SK-N-MC (cell line): ENCODE measurements around the gene CABYR.

Experiments used
- DNase-seq: peaks from one replicate; pipeline ENCODE4 v3.0.0-alpha.2; 2011; ENCODE audit warnings: low read depth, low spot score
- H3K27ac ChIP-seq: fragments of 200-600 bp; sonication (generic); 2 replicates; pipeline ENCODE4 v1.5.1; 2016; ENCODE audit warnings: mixed run types
- H3K36me3 ChIP-seq: fragments of 200-600 bp; sonication (generic); 2 replicates; pipeline ENCODE4 v1.6.1; 2017; ENCODE audit warnings: antibody characterized with exemption, low read length, mixed read lengths; ENCODE audit not compliant: insufficient read depth
- H3K4me3 ChIP-seq: fragments of 200-600 bp; sonication (generic); 2 replicates; pipeline ENCODE4 v1.5.1; 2016
- H3K9ac ChIP-seq: fragments of 200-600 bp; sonication (generic); 2 replicates; pipeline ENCODE4 v1.8.0; 2017; ENCODE audit warnings: mixed run types, mixed read lengths; ENCODE audit not compliant: insufficient read length
- H3K9me3 ChIP-seq: fragments of 200-600 bp; sonication (generic); 2 replicates; pipeline ENCODE4 v1.6.1; 2017; ENCODE audit warnings: low read depth, mild to moderate bottlenecking, antibody characterized with exemption, low read length, moderate library complexity, mixed read lengths
- EZH2 ChIP-seq: fragments of 200-600 bp; sonication (generic); IDR thresholded peaks from one replicate; pipeline ENCODE4 v1.6.1; 2017; ENCODE audit warnings: antibody characterized with exemption
- FOXP2 ChIP-seq: optimal IDR thresholded peaks from 2 replicates; pipeline ENCODE3; 2011; ENCODE audit warnings: mild to moderate bottlenecking, moderate library complexity; ENCODE audit not compliant: insufficient read depth; ENCODE audit errors: extremely low read length, control extremely low read depth
- POLR2AphosphoS5 ChIP-seq: IDR thresholded peaks from 2 replicates; pipeline ENCODE4 v1.6.1; 2012; ENCODE audit warnings: mild to moderate bottlenecking, low read depth, low read length, borderline replicate concordance

The CABYR gene

GRCh38 chr18:24189664-24190346, 50.9 kb downstream of the CABYR start:
- no peak for TF ChIP-seq FOXP2
- Histone ChIP-seq H3K4me3 (no peak overlapping the region), H3K9me3 (no peaks in the 10 kb centered on the region), H3K9ac (no peak overlapping the region), H3K36me3 (no peaks in the 10 kb centered on the region), H3K27ac (no peak overlapping the region)
- no peak for DNase-seq

- no peak overlapping the region for H3K9ac ChIP-seq
- no peak overlapping the region for H3K27ac ChIP-seq
- H3K36me3 ChIP-seq: no peaks in the 10 kb centered on the region
- DNase-seq: no peak
- H3K4me3 ChIP-seq: no peak overlapping the region
- TF ChIP-seq EZH2 (no peak), POLR2AphosphoS5 (no peak), FOXP2 (no peak)
- H3K9me3 ChIP-seq: no peaks in the 10 kb centered on the region
Measured at GRCh38 chr18:24190590-24190989, 51.7 kb downstream of the CABYR start.

DNA sequence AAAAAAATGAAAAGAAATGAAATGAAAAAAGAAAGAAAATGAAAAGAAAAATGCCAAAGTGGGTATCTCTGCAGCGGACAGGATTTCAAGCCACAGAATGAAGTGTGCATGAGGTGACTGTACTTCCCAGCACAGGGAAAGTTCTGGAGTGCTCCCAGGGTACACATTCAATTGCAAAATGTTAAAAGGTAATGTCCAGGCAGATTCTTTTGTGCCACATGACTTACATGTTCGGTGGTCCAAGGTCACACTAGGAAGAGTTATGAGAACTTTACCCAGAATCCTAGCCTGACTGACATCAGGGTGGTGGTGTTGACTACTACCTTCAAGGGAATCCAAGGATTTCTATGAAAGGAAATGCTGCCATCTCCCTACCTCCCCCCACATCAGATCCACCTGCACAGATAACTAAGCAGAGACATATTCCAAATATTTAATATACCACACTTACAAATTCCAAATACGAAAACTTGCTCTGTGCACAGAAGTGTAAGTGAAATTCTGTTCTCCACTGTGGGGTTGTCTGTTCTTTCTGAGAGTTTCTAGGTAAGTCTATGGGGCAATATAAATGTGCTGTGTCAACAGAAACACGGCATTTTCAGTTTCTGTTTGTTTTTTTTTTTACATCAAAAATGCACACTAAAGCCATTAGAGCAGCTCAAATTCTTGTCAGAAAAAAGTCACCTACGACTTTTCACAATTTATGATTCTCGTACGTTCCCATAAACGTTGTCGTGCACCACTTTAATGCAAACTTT, 56.6 kb downstream of the CABYR start:
- H3K27ac ChIP-seq: no peak overlapping the region
- H3K4me3 ChIP-seq: no peak overlapping the region

GRCh38 chr18:24196764-24197163, 57.9 kb downstream of the CABYR start:
- no peak for DNase-seq
- Histone ChIP-seq H3K4me3 (no peak overlapping the region), H3K36me3 (no peaks in the 10 kb centered on the region), H3K9me3 (no peaks in the 10 kb centered on the region), H3K9ac (no peak overlapping the region), H3K27ac (no peak overlapping the region)
- TF ChIP-seq EZH2 (no peak), POLR2AphosphoS5 (no peak), FOXP2 (no peak)

More for the DNA sequence above, 56.6 kb downstream of the CABYR start:
- no peak for DNase-seq
- Histone ChIP-seq H3K36me3 (no peaks in the 10 kb centered on the region), H3K9ac (no peak overlapping the region), H3K9me3 (no peaks in the 10 kb centered on the region)
- TF ChIP-seq POLR2AphosphoS5 (no peak), EZH2 (no peak), FOXP2 (no peak)

DNA sequence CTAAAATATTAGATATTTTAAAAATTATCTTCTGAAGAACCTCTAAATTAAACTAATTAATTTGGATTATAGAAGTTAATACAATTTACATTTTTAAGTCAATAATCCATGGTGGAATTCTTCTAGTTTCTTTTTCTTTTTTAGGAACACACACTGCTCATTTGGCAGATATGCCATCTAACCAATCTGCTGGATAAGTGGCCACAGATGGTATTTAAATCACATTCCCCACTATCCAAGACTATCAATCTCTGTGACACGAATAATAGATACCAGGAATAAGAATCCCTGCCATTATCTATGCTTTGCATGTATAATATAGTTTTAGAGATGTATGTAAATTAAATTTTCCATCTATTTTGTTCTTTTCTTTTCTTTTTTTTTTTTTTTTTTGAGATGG, 58.5 kb downstream of the CABYR start:
- Histone ChIP-seq H3K36me3 (no peaks in the 10 kb centered on the region), H3K9me3 (no peaks in the 10 kb centered on the region), H3K4me3 (no peak overlapping the region), H3K9ac (no peak overlapping the region), H3K27ac (no peak overlapping the region)
- no peak for TF ChIP-seq FOXP2
- TF ChIP-seq EZH2: no peak
- no peak for TF ChIP-seq POLR2AphosphoS5
- DNase-seq: no peak

DNA sequence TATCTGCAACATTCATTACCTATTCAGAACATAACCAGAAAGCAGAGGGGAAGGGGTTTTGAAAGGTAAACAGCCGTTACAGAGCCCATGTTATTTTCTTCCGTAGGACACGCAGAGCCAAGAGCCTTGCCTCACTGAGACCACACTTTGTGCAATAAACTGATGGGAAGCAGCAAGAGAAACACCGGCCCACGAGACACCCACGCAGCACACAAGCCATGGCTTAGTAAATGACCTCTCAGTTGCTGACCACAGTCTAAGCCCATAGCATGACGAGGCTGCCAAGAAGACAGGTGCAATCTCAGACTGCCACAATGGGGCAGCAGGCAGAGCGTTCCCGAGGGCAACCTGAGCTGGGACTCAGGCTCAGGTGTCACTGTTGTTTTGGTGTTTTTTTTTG, 59.6 kb downstream of the CABYR start:
- H3K27ac ChIP-seq: no peak overlapping the region
- no peak for DNase-seq
- TF ChIP-seq POLR2AphosphoS5 (no peak), FOXP2 (no peak), EZH2 (no peak)

GRCh38 chr18:24199372-24199962, 60.6 kb downstream of the CABYR start:
- Histone ChIP-seq H3K36me3 (no peaks in the 10 kb centered on the region), H3K27ac (no peak overlapping the region), H3K4me3 (no peak overlapping the region), H3K9me3 (no peaks in the 10 kb centered on the region), H3K9ac (no peak overlapping the region)
- DNase-seq: no peak
- no peak for TF ChIP-seq EZH2
- TF ChIP-seq POLR2AphosphoS5: no peak
- TF ChIP-seq FOXP2: no peak

More for the DNA sequence above, 59.6 kb downstream of the CABYR start:
- Histone ChIP-seq H3K36me3 (no peaks in the 10 kb centered on the region), H3K9ac (no peak overlapping the region), H3K9me3 (no peaks in the 10 kb centered on the region), H3K4me3 (no peak overlapping the region)

- Histone ChIP-seq H3K9me3 (no peaks in the 10 kb centered on the region), H3K9ac (no peak overlapping the region), H3K4me3 (no peak overlapping the region), H3K27ac (no peak overlapping the region), H3K36me3 (no peaks in the 10 kb centered on the region)
- DNase-seq: no peak
- TF ChIP-seq EZH2: no peak
- TF ChIP-seq FOXP2: no peak
- no peak for TF ChIP-seq POLR2AphosphoS5
Measured at GRCh38 chr18:24200494-24201290, 61.8 kb downstream of the CABYR start.
